Adipocyte (in vitro differentiated cells): ENCODE measurements around the gene PRR15.

Source experiments
- DNase-seq: peaks from one replicate; pipeline ENCODE4 v3.0.0-alpha.2; 2015; ENCODE audit warnings: low read depth
- H3K27me3 ChIP-seq: replicated peaks from 2 replicates; pipeline ENCODE4 v1.7.0; 2013; ENCODE audit warnings: mild to moderate bottlenecking, low read length, moderate library complexity; ENCODE audit not compliant: control insufficient read depth, insufficient read depth
- H3K36me3 ChIP-seq: 2 replicates; pipeline ENCODE4 v1.7.0; 2013; ENCODE audit warnings: low read length, mild to moderate bottlenecking, moderate library complexity; ENCODE audit not compliant: control insufficient read depth, insufficient read depth, severe bottlenecking
- H3K4me1 ChIP-seq: 2 replicates; pipeline ENCODE4 v1.7.0; 2013; ENCODE audit warnings: mild to moderate bottlenecking, low read length, moderate library complexity; ENCODE audit not compliant: control insufficient read depth, insufficient read depth
- H3K4me3 ChIP-seq: 2 replicates; pipeline ENCODE4 v1.7.0; 2013; ENCODE audit warnings: mild to moderate bottlenecking, low read length, moderate library complexity
- H3K9ac ChIP-seq: 2 replicates; pipeline ENCODE4 v1.7.0; 2013; ENCODE audit warnings: mild to moderate bottlenecking, low read length, moderate library complexity
- H3K9me3 ChIP-seq: 2 replicates; pipeline ENCODE4 v1.7.0; 2013; ENCODE audit warnings: mild to moderate bottlenecking, low read length, moderate library complexity; ENCODE audit not compliant: control insufficient read depth

PRR15 gene

GRCh38 chr7:29611941-29612544 lies 48.4 kb downstream of the PRR15 start:
- Histone ChIP-seq H3K4me1 (peaks cover 74% of the 10 kb centered on the region), H3K9ac (peak overlapping the region; percentile 60), H3K27me3 (no peaks in the 10 kb centered on the region), H3K36me3 (no peaks in the 10 kb centered on the region), H3K4me3 (peak overlapping the region; percentile 34), H3K9me3 (no peaks in the 10 kb centered on the region)
- DNase-seq: no peak

GRCh38 chr7:29612596-29612995 lies 49.0 kb downstream of the PRR15 start:
- Histone ChIP-seq H3K4me3 (peak overlapping the region; percentile 52), H3K9ac (peak overlapping the region; percentile 60), H3K9me3 (no peaks in the 10 kb centered on the region), H3K4me1 (peaks cover 69% of the 10 kb centered on the region), H3K36me3 (no peaks in the 10 kb centered on the region), H3K27me3 (no peaks in the 10 kb centered on the region)
- DNase-seq: peak; percentile 69

GRCh38 chr7:29613100-29613499 lies 49.5 kb downstream of the PRR15 start:
- peak; percentile 11 for DNase-seq
- H3K27me3 ChIP-seq: no peaks in the 10 kb centered on the region
- no peaks in the 10 kb centered on the region for H3K36me3 ChIP-seq
- H3K9me3 ChIP-seq: no peaks in the 10 kb centered on the region
- H3K9ac ChIP-seq: peak overlapping the region; percentile 60
- H3K4me3 ChIP-seq: peak overlapping the region; percentile 52
- H3K4me1 ChIP-seq: peaks cover 63% of the 10 kb centered on the region

- no peaks in the 10 kb centered on the region for H3K9me3 ChIP-seq
- no peak overlapping the region for H3K9ac ChIP-seq
- H3K36me3 ChIP-seq: no peaks in the 10 kb centered on the region
- H3K27me3 ChIP-seq: no peaks in the 10 kb centered on the region
- peaks cover 52% of the 10 kb centered on the region for H3K4me1 ChIP-seq
- DNase-seq: no peak
- H3K4me3 ChIP-seq: no peak overlapping the region
Measured at GRCh38 chr7:29614229-29614628, 50.6 kb downstream of the PRR15 start.
